HG03135 (cell line): ENCODE results near the gene KRTAP10-8.
"Not testable (repeated sequence)": the region's sequence is repeated elsewhere in the genome, so short reads cannot be mapped to it uniquely, and the experiment has no call there.

ENCODE experiments used
- ATAC-seq: cut with Tn5 transposase; IDR thresholded peaks from one replicate; pipeline ENCODE4 v1.9.1; 2021; ENCODE audit warnings: mild to moderate bottlenecking, moderate library complexity; ENCODE audit not compliant: unreplicated experiment

The KRTAP10-8 gene

DNA sequence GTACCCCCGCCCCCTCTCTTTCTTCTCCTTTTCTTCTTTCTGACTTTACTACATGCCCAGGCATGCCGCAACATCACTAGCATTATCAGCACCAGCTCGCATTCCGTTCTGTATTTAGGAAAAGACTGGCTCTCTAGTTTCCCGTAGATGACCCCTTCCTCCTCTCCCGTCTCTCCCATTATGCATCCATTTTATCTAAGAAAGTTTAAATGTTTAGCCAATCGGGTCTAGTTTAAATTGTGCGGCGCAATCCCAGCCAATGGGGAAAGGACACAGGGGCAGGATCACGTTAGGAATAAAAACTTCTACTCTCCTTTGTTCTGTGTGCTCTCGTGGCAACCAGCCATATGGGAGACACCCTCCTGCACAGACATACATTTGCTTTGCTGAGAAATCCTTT is 13.8 kb upstream of the KRTAP10-8 start:
- no peak for ATAC-seq

DNA sequence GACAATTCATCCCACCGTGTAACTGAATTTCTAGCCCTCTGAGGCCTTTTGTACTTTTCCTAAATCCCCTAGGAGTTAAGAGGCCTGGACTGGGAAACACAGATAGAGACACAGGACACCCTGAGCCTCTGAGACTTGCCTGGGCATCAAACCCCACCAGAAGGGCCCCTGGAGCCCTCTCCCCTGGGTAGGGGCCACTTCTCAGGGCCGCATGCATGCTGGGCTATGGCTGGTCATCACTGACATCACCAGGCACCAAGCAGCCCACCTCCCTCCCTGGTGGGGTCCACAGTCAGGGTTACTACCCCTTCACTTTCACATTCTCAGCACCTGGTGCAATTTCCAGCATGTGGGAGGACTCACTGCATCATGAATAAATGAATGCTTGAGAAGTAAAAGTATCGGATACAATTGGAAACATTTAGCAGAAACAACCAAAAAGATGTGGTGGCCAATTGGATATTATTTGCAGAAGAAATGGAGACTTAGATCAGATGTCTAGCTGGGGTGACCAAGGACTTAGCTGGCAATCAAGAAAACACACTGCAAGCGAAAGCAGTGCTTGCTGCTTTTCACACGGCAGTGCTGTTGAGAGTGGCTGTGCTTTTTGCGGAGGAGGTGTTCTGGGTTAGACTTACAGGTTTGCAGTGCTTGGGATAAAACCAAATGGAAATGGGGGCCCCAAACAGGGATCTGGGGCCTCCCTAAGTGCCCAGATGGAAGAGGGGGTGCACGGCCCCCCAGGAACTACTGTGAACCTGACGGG is 12.4 kb upstream of the KRTAP10-8 start:
- ATAC-seq: no peak

DNA sequence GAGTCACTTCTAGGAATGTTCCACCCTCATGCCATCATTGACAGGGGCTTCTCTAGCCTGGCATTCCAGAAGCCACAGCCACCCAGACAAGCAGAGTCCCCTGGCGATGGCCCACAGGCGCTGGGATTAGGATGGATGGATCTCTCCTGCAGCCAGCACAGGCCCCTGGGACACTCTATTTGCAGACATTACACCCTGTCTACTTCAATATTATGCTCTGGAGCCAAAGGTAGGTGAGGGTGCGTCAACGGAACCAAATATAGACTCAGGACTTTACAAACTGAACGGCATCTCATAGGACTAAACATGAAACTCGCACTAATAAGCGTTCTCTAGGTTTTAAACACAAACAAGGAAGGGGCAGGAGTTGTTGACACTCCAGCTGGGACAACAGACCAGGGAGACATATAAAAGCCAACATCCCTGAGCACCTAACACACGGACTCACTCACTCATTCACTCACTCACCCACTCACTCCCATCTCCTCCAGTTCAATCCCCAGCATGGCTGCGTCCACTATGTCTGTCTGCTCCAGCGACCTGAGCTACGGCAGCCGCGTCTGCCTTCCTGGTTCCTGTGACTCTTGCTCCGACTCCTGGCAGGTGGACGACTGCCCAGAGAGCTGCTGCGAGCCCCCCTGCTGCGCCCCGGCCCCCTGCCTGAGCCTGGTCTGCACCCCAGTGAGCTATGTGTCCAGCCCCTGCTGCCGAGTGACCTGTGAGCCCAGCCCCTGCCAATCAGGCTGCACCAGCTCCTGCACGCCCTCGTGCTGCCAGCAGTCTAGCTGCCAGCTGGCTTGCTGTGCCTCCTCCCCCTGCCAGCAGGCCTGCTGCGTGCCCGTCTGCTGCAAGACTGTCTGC is 11.5 kb upstream of the KRTAP10-8 start, which contains the start of gene KRTAP10-7:
KRTAP10-7 (plus strand) TSS at position 480 of the 861 bp plus-strand sequence; CDS start at position 505, 25 bp downstream.
- ATAC-seq: not testable (repeated sequence)

DNA sequence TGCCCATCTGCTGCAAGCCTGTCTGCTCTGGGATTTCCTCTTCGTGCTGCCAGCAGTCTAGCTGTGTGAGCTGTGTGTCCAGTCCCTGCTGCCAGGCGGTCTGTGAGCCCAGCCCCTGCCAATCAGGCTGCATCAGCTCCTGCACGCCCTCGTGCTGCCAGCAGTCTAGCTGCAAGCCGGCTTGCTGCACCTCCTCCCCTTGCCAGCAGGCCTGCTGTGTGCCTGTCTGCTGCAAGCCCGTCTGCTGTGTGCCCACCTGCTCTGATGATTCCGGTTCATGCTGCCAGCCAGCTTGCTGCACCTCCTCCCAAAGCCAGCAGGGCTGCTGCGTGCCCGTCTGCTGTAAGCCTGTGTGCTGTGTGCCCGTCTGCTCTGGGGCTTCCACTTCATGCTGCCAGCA is 10.8 kb upstream of the KRTAP10-8 start:
- not testable (repeated sequence) for ATAC-seq

DNA sequence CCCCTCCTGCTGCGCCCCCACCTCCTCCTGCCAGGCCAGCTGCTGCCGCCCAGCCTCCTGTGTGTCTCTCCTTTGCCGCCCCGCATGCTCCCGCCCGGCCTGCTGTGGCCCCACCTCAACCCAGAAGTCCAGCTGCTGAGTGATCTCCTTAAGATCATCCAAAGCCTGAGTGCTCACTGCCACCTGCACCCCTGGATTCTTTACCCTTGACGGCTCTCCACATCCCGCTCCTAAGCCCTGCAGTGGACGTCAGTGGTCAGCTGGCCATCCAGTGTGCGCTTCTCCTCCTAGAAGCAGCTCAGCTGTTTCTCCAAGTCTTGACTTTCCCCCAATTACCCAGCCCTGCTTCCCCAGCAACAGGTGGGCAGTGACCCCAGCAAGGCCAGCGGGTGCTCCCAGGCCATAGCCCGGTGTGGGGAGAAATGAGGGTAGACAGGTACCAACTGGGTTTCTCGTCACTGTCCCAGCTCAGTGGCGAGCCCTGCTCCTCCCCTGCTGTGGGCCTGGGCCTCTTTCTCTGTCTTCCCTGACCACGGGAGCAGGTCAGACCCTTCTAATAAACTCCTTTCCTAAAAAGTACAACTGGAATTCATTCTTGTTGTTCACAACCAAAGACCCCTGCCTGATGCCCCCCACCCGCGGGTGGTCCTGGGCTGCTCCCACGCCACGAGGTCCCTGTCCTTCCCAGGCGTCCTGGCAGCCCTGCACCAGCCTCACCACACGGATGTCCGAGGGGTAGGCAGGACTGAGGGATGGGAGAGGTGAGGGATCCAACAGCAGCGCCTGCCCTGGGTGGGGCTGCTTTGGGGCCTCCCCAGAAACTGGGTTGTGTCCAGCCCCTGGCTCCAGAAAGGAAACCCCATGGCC is 10.1 kb upstream of the KRTAP10-8 start:
- ATAC-seq: no peak

DNA sequence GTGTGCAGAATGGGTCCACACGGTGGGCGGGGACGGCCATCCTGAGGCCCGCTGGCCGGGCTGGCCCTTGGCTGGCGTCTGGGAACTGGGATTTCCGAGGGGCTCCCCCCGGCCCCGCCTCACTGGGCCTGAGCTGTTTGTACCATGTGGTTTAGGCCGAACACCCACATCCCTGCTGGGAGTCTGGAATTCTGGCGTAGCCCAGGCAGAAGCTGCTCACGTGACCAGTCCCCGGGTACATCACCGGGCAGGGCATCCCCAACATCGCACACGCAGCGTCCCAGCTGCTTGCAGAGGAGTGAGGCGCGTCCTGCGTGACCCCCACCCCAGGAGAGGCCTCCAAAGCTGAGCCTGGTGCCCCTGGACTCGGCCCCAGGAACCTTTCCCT is 9.4 kb upstream of the KRTAP10-8 start:
- ATAC-seq: no peak

DNA sequence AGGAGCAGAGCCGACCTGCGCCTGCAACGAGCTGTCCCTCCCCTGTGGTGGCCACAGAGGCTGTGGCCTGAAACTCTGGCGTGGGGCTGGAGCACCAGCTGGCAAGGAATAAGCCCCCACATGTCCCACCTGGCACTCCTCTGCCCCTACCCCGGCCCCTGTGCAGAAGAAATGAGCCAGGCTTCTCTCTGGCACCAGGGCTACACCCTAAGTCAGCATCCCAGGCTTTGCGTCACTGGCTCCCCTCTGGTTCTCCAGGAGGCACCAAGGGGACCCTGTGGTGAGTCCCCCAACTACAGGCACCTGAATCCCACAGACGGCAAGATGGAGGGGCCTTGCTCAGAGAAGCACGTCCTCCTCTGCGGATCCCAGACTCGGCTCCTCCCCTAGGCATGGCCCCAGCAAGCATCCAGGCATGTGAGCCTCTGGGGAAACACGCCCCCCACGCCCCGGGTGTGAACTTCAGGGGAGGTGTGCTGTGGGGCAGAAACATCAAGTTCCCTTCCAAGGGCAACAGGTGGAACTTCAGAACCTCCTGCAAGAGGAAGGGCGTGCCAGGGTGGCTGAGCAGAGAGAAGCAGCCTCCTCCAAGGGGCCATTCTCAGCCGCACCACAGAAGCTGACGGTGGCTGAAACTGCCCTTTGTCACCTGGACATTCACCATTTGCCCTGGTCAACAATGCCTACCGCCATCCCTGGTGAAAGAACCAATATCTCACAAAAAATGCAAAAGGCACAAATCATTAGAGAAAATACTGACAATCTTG is 8.6 kb upstream of the KRTAP10-8 start:
- no peak for ATAC-seq

DNA sequence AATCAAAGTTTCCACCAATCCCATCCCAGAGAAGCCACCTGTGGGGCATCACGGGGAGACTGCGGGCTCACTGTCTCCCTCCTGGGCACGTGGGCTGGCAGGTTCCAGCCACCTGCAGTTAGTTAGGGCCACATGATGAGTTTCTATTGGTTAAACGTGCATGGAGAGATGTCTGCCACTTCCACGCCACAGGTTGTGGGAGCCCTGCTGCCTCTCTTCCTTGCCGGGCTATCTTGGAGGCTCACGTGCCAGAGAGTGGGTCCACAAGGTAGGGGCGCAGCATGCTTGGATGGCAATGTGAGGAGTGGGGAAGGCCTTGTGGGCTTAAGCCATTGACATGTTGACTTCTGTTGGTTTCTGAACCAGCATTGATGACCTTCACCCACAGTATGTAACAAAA is 8.0 kb upstream of the KRTAP10-8 start:
- ATAC-seq: no peak

DNA sequence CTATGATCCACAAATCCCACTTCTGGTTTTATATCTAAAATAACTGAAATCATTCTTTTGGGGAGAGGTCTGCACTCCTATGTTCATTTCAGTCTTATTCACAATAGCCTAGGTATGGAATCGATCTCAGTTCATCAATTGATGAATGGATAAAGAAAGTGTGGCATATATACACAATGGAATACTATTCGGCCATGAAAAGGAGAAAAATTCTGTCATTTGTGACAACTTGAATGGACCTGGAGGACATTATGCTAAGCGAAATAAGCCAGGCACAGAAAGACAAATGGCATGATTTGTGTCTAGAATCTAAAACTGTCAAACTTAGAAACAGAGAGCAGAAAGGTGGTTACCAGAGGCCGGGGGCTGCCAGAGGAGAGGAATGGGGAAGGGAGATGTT is 5.4 kb upstream of the KRTAP10-8 start:
- ATAC-seq: no peak

DNA sequence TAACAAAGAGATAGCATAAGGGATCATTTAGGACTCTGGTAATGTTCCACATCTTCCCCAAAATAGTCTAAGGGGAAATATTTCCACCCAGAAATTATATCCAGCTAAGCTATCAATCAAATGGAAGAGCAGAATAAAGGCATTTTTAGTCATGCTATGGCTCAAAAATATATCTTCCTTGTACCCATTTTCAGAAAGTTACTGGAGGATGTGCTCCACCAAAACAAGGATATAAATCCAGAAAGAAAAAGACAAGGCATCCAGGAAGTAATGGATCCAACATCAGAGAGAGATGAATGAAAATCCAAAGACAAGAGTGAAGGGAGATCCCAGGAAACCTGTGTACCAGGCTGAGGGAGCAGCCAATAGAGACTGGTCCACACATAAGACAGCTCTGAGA is 2.7 kb upstream of the KRTAP10-8 start:
- ATAC-seq: no peak

DNA sequence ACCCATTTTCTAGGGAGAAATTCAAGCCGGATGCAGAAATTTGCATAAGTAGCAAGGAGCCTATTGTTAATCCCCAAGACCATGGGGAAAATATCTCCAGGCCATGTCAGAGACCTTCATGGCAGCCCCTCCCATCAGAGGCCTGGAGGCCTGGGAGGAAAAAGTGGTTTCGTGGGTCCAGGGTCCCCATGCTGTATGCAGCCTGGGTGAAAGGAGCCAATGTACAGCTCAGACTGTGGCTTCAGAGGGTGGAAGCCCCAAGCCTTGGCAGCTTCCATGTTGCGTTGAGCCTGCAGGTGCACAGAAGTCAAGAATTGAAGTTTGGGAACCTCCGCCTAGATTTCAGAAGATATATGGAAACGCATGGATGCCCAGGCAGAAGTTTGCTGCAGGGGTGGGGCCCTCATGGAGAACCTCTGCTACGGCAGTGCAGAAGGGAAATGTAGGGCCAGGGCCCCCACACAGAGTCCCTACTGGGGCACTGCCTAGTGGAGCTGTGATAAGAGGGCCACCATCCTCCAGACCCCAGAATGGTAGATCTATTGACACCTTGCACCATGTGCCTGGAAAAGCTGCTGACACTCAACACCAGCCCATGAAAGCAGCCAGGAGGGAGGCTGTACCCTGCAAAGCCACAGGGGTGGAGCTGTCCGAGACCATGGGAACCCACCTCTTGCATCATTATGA is 1.6 kb upstream of the KRTAP10-8 start:
- not testable (repeated sequence) for ATAC-seq

DNA sequence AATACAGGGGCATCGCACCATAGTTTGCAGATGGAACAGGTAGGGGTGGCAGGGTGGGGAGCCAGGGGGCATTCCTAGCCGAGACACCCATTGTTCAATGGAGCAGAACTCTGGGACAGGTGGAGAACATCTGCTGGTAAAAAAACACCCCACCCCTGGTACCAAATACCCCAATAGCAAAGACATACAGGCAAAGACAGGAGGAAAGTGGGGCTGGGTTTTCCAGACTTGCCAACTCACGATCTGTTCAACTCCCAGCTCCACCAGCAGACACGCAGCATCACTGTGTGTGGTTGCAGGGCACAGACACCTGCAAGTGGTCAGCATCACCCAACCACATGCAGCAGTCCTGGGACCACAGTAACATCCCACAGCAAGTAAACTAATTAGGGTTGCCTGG is 328 bp upstream of the KRTAP10-8 start:
- ATAC-seq: no peak

DNA sequence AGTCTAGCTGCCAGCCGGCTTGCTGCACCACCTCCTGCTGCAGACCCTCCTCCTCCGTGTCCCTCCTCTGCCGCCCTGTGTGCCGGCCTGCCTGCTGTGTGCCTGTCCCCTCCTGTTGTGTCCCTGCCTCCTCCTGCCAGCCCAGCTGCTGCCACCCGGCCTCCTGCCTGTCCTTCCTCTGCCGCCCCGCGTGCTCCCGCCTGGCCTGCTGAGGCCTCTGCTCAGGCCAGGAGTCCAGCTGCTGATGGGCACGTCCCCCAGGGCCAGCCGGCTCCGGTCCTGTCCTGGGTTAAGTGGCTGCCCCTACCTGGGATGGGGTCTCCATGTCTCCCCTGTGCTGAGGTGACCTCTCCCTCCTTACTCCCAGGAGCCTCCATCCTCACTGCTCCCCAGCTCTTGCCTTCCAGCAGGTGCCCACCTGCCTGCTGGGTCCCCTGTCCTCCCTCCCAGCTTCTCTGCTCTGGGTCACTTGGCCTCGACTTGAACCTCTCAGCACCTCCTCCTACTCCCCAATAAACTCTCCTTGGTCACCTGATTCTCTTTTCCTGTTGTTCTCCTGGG is 870 bp downstream of the KRTAP10-8 start:
- no peak for ATAC-seq

DNA sequence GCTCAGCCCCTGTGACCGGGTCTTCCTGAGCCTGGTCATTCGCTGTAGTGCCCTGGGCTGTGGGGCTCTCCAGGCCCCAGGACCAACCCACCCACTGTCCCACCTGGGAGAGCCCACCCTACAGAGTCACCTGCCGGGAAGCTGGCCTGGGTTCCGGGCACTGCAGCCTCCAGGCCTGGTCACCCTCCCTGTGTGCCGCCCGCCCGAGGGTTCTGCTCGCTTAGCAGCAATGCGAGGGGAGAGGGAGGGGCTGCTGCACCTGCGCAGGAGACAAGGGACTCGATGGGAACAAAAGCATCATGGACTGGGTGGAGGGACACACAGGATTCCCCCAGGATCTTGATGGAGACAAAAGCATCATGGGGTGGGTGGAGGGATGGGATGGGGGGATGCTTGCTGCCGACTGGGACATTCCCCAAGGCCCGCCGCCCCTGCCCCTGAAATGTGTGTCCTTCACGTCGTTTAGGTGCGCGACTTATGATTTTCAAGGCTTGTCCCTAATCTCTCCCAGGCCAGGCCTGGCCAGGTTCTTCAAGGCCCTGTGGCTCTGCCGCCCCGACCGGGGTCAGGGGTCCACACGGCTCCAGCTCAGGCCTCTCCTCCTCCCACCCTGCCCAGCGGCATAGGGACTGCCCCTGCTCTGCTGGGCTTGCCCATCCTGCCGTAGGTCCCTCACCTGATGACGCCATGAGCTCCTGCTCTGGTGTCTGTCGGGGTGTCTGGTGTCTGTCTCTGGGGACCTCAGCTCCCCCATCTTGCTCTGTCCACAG is 1.7 kb downstream of the KRTAP10-8 start:
- no peak for ATAC-seq

DNA sequence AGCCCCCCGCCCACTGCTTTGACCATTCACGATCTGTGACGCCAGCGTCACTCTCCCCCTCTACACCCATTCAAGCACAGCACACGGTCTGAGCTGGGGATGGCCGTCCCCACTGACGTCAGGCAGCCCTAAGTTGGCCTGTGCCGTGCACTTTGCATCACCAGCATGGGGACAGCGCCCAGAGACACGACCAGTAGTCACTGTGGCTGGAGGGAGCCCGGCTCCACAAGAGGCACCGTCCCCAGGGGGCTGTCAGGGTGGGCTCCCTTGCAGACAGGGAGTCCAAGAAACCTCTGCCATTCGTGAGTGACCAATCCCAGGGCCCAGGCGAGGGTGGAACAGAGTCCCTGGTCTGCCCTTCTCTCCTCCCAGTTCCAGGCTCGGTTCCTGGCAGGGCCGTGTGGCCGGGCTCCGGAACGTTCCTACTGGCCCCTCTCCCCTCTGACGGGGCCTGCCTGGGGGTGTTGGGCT is 2.3 kb downstream of the KRTAP10-8 start:
- no peak for ATAC-seq

DNA sequence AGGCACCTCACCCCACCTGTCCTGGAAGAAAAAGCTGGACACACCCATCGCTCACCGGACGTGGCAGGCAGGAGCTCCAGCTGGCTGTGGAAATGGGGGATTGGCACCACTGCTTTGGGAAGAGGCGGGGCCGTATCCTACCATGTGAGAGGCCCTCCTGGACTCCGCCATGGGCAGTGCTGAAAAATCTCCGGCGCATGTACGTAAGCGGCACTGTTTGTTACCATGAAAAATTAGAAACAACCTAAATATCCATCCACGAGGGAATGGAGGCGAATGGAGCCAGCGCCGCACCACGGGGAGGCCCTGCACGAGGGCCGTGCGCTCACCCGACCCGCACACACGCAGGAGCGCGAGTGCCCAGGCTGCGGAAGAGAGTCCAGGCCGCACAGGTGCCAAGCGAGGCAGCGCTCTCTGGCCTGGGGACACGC is 3.1 kb downstream of the KRTAP10-8 start:
- ATAC-seq: no peak

DNA sequence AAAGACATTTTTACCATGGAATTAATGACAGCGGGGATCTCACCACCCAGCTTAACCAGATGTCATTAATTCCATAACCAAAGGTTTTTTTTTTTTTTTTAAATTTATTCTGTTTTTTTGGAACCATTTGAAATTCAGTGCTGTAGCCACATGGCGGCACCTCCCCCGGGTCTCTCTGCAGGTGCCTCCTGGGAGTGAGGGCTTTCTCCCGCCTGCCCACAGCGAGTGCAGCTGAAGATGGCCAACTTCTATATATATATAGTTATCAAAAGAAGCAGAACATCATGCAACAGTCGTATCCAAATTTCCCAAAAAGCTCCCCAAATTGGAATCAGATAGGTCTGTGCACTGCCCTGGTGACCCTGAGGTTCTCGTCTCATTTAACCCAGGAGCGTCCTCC is 3.6 kb downstream of the KRTAP10-8 start:
- ATAC-seq: no peak

DNA sequence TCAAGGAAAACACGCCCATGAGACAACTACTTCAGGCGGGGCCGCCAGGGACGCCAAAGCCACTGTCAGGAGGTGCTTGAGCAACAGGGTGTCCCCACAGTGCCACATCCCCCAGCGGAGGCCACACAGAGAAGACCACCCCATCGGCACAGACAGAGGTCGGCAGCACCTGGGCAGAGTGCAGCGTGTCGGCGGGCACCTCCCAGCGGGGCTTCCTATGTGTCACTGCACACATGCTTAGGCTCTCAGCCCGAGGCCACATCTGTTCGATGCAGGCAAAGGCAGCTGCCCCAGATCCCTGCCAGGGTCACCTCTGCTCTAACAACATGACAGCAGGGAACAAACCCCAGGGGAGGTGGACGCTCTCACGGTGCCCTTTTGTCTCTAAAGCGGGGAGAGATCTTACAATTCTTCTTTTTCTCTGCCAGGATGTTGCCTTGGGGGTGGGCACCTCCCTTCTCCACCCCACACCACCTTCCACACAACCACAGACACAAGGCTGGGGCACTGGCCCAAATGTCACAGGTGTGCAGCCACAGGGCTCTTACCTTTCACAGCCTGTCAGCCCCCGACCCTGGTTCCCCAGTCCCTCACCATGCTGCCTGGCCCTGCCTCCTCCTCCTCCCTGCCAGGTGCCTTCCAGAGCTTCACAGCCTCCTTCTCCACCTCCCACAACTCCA is 4.2 kb downstream of the KRTAP10-8 start:
- no peak for ATAC-seq
